GM04504 (cell line): Measurements from ENCODE around the gene MYLIP.

Experiments
- DNase-seq: peaks from one replicate; pipeline ENCODE4 v3.0.0-alpha.2; 2012; ENCODE audit warnings: low read depth

The MYLIP gene

DNA sequence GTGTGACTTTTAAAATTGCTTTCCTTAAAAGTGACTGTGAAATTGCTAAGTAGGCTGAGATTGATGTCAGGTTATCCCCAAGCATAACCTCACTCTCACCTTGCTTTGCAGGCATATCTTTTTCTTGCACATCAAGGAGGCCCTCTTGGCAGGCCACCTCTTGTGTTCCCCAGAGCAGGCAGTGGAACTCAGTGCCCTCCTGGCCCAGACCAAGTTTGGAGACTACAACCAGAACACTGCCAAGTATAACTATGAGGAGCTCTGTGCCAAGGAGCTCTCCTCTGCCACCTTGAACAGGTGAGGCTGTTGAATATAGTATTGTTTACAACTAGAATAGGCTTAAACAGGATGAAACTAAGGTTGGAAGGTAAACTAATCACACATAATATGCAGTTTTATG is 12.6 kb downstream of the MYLIP start:
- DNase-seq, result no peak

DNA sequence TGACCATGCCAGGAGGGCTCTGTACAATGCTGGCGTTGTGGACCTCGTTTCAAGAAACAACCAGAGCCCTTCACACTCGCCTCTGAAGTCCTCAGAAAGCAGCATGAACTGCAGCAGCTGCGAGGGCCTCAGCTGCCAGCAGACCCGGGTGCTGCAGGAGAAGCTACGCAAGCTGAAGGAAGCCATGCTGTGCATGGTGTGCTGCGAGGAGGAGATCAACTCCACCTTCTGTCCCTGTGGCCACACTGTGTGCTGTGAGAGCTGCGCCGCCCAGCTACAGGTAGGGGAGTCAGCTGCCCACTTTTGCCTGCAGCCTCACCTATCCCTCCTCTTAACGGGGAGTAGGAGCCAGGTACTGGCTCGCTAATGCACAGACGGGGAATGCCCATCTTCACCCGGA is 16.2 kb downstream of the MYLIP start:
- no peak for DNase-seq

DNA sequence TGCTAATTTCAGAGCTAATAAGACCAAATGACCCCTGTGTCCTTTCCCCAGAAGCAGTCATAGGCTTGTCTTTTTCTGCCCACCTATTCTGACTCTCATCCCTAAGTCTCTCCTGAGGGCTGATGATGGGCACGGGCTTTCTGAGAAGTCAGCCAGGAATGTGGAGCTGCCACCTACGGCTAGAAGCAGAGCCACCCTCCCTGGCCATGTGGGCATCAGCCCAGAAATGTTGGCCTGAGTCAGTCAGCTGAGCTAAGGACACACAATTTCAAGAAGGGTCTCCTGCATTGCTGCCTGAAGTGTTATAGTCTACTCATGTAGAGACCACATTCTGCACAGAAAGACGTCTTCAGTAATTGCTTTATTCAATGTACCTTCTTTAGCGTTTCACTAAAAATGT is 17.1 kb downstream of the MYLIP start:
- DNase-seq, result no peak

DNA sequence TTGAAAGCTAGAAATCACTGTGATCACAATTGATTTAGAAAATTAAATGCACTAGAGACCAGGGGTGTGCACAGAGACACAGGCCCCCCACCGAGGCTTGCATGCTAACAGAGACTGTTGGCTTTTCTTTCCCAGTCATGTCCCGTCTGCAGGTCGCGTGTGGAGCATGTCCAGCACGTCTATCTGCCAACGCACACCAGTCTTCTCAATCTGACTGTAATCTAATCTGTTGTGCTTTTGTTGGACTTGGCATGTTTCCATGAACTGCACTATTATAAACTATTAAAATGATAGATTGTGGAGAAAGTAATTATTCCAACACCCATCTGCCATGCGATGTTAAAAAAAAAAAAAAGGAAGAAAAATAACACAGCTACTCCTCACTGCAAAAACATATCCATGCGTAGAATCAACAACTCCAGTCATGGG is 17.7 kb downstream of the MYLIP start:
- DNase-seq, result no peak

DNA sequence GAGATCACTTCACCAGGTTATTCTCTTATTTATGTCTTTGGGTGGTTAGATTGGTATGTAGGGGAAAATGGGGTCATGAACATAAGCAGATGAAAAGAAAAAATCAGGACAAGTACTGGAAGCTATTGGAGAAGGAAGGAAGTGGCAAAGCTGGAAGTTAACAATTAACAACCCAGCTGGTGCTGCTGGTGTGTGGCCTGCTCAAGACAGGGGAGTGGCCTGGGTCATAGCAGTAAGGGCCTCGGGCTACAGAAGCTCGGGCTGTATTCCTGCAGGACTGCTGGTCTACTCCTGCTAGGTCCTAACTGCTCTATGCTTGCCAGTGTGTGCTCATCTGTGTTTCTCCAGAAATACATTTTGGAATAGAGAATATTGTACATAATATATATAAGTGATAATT is 19.6 kb downstream of the MYLIP start:
- no peak for DNase-seq

DNA sequence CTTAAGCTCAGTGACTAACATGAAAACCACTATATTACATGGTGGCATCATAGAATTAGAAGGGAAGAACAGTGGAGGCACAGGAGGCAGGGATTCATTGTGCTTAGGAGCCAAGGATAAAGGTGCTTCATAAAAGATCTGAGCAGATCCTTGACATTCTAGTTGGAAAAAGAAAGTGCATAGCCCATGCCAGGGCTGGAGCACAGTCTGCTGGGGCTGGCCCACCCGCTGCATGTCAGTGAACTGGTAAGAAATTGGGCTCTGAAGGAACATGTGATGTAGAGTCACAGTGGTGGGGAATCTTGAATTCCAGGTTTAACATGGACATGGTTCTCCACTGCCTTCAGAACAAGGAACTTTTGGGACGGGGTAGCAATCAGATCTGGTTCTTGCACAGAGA is 20.4 kb downstream of the MYLIP start:
- no peak for DNase-seq

DNA sequence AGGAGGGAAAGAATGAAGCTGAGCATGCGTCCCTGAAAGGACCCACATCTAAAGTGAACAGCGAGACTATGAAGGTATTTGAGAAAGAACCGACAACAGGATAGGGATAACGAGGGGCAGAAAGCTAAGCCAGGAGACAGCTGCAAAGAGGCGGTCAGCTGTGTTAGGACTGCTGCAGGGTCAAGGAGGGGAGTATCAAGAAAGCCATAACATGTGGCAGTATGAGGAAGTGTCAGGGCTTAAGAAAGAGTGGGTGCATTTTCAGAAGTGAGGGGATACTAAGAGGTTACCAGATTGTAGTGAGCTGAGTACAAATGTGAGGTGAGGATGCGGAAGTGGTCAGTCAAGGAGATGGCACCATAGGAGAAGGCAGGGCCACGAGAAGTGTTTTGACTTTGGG is 21.2 kb downstream of the MYLIP start:
- DNase-seq, result no peak

DNA sequence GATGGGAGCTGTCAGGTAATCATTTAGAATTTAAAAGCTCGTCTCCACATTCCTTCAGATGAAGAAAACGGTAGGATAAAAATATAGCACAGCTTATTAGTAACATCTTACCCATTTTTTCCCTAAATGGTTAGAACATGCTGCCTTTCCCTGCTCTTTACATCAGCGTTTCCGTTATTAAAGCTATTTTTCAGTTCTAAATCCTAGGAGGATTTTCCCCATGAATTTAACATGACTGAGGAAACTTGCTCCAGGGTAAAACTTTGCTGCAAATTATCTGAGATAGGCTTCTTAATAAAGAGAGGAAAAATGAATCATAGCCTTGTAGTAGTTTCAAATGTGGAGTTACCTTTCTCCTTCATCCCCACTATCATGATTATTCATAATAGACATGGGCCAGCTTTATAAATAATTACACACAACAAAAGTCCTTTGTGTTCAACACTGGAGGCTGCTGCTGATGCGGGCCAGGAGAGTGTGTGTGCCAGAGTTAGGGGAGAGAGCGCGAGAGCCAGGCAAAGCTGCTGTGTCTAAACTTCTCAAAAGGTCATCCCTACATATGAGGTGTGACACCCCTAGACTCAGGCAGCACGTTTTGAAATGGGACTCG is 24.4 kb downstream of the MYLIP start:
- no peak for DNase-seq

DNA sequence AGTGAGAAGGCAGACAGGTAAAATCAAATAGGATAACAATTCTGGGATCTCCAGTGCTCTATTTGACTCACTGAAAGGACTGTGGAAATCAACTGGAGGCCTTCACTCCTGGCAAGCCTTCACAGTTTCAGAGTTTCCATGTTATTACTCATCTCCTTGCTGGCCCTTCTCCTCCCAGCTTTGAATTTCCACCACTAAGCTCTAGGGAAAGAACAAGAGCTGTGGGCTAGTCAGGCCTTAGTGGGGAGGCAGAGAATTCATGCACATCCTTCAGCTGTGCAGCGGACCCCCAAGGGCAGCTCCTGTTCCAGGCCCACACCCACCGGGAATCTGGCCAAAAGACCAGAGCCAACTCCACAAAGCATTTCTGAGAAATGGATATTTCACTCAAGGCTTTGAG is 26.0 kb downstream of the MYLIP start:
- no peak for DNase-seq

DNA sequence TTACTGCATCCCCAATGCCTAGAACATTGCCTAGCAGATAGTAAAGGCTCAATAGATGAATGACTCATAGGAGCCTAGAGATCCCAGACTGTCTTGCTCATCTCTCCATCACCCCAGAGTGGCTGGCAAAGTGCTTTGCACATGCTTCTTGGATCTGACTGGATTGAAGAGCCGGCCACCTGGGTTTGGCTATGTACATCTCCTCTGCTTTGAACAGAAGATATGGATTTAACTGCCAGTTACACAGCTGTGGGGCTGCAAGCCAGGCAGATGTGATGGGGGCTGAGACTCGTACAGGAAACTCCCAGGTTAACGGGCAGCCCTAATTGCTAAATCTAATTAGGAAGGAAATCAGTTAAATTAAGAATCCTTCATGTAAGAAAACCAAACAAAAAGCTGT is 28.6 kb downstream of the MYLIP start:
- DNase-seq, result no peak

DNA sequence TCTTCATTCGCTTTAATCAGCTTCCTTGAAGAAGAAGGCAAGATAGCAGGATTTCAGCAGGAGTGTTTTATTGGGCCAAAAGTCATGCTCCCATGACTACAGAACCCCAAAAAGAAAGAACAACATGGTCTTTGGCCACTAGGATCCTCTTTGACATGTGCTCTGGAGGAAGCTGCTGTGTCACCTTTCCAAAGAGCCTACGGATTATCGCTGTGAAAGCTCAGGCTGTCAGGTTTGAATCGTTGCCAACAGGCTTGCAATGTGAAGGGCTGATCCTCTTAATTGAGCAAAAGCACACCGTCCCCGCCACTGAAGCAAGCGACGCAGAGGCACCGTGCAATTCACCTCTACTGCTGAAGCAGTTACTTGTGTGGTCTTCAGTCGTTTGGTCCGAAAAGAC is 29.0 kb downstream of the MYLIP start:
- no peak for DNase-seq

DNA sequence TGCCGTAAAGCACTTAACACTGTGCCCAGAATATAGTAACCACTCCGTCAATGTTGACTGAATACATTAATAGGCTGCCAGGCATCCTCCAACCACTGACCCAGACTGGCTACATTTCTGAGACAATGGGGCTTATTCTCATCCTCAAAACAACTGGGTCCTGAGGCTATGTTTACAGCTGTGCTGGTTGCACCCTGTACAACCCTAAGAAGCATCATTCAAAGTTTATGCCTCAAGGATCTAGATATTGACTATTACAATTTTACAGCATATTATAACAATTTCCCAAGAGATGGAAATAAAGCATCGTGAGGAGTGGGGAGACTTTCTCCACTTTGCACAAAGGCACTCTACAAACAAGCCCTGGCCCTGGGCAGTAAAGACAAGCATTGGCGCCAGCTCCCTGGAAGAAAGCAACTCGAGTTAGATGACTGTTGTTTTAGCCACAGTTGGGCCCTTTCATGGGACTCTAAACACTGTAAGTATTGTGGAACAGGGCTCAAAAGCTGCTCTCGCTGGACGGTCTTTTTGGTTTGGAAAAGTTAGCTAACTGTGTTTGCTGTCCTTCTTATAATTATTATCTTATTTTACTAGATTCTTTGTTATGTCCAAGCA is 30.2 kb downstream of the MYLIP start:
- no peak for DNase-seq

DNA sequence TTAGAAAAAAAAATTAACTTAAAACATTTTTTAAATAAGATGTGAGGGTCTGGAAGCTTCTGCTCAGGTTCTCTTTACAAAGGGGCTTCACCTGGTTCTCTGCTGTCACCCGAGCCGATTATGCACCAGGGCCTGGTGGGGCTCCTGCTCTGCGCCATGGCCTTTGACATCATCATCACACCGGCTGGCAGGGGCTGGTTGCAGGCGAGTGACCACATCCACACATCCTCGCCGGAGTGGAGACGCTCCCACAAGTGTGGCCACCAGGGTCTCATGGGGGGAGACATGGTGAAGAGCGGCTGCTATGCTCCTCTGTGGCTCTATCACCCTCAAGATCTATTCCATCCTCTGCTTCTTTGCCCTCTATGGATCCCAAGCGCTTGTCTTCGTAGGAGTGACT is 31.9 kb downstream of the MYLIP start:
- DNase-seq, result no peak

DNA sequence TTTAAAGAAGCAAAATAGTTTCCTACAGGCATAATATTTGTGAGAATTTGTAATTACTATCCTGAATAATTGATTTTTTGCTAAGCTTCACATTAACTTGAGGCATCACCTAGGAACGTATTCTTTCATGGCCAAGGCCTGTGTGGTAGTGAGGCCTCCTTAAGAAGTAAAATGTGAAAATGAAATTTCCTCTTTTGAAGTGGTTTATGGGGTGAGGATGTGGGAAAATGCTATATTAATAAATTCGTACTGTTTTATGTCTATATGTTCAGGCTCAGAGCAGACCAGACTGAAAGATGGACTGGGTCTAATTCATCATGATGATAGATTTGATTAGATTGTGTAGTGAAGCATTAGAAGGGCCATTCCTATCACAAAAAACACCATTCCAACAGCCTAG is 33.1 kb downstream of the MYLIP start:
- DNase-seq, result no peak

DNA sequence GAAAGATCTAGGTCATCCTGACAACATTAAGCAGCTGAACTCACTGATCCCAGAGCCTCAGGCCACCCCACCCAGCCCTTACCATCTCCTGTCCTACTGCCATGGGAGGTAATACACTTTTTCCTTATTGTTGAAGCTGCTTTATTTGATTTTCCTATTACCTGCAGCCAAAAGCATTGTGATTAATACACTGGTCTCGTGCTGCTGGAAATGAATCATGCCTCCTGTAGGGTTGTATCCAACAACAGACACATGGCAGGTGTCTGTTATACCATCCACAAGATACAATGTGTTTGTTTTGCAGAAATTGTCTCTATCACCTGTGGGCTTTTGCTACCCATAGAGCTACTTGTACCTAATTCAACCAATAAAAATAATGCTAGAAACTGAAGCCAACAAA is 34.2 kb downstream of the MYLIP start:
- DNase-seq, result no peak

DNA sequence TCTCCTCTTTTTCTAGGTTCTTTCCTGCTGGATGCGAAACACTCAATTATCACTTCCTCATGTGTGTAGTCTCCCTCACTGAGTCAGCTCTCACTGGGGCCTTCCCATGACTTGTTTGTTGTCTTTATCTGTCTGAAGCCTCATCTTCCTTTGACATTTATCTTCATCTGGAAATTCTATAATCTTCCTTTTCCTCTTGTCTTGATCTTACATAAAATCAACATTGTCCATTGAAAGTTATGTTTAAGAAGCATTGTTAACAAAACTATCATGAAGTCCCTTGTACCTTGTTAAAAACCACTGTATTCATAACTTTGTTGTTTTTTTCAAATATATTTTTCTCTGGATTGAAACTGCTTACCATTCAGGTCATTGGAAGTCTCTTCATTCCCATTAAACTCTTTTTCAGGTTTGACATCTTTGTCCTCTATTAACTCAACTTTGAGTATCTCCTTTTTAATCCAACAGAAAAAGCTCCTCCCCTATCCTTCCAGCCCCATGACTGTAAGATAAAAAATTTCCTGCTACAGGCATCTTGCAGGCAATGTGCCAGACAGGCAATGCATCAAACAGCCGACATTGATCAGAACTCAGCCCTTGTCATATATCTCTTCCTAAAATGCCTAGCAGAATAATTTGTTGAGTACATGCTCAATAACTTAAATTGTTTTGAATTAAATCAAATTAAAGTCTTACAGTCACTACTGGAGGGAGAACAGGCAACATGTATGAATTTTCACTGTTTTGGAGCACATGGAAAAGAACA is 34.8 kb downstream of the MYLIP start:
- DNase-seq, result no peak

DNA sequence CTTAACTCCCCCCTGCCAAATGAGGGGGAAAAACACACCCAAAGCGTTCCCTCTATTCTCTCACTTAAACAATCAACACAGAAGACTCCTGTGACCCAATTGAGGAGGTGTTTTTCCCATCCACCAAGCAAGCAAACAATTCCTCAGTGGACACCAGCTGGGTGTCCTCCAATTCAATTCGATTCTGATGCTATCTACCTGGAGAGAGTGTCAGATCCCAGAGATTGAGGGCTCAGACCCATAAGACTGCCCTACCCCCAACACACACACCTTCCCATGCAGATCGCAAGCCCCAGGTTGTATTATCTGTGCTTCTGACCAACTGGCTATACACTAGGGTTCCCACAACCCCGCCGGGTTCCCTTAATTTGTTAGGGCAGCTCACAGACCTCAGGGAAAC is 36.8 kb downstream of the MYLIP start:
- DNase-seq, result no peak

DNA sequence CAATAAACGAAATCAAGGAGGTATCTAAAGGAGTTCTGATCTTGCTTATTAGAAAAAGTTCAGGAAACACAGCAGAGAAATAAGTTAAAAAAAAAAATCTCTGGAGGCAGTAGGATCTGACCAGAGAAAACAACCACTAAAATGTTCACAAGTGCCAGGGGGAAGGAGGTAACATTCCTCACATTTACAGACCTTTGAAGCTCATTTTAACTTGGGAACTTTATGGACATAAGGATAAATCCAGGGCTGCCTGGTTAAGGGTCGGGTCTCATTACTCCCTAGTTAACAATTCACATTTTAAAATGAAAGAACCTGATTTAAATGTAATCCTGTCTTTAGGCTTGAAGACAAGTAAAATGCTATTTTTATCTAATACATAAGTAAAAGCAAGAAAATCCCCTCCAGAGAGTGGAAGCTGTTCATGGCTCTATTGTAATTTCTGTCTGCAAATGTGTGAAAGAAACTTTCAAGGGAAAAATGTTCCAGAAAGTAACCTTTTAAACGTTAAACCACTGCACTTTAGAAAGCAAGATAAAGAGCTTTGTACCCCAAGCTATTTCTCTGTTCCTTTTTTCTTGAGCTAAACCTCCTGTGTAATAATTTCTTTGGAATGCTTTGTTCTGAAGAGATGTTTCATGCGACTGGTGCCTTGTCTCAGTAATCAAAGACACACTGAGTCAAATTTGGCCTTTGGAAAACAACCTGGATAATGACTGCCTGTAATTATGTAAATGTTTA is 38.2 kb downstream of the MYLIP start:
- DNase-seq, result no peak

DNA sequence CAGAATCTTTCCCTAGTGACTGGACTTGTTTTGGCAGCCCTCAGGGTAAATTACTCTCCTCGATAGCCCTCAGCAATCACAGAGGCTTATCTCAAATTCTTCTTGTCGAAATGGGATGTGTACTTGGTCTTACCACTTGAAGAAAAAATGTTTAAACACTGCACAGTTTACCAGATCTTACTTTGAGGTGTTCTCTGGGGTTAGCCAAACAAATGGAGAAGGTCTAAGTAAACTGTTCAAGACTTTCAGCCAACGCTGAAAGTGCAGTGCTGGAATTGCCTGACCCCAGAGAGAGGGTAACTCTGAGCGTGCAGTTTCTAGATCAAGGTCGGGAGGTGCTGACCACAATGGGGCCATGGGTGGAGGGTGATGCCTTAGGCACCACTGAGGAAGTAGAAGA is 39.2 kb downstream of the MYLIP start:
- DNase-seq, result no peak

DNA sequence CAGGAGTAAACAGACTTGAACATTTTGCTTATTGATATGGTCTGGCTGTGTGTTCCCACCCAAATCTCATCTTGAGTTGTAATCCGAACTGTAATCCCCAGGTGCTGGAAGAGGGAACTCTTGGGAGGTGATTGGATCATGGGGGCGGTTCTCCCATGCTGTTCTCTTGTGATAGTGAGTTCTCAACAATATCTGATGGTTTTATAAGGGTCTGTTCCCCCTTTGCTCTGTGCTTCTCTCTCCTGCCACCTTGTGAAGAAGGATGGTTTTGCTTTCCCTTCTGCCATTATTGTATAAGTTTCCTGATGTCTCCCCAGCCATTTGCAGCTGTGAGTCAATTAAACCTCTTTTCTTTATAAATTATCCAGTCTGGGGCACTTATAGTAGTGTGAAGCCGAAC is 40.0 kb downstream of the MYLIP start:
- DNase-seq, result no peak

DNA sequence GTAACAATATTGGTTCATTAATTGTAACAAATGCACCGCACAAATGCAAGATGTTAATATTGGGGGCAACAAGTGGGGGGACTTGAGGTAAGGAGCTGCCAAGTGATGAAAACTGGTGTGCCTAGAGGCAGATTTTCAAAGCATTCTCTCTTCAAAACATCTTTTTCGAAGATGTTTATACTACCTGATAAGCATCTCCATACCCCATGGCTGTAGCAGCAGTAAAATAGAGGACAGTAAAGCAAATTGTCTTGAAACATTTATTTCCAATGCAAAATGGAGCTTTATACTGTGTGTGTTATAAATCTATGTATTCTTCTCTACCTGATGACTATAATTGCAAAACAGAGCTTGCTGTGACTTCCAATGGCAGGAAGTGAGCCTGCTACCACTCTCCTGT is 42.5 kb downstream of the MYLIP start:
- no peak for DNase-seq

DNA sequence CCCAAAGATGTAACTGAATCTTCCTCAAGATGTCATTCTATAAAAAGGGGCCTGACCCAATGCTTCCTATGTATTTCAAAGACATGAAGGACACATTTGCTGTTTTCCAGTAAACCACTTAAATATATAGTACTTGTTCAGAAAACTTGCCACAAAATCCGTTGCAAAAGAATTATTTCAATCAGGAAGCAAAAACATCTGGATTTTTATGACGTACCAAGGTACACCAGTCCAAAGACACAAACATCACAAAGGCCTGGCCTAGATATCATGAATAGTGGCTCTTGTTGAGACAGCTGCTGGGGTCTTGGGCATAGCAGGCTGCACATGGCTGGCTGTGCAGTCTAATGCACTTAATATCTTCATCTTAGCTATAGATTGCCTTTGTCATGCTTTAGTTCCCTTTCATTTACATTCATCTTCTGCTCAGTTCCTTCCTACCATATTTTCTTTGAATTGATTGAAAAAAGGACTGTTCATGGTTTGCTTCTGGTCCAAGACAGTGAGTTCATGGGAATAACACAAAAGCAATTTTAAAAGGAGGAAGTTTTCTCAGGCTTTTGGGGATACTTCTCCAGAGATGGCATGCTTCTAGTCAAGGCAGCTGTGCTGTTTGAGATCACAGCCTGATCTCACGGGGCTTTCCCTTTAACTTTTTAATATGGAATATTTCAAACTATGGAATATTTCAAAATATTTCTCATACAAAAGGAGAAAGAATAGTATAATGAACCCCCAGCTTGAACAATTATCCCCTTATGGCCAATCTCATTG is 44.5 kb downstream of the MYLIP start:
- DNase-seq, result no peak
